ENCODE data around the gene MC1R. TPM values are rescaled to one million over a fixed set of nuclear protein-coding genes. Genes with fewer than 3 reads are reported as not detected.
"Not testable (repeated sequence)": the region's sequence is repeated elsewhere in the genome, so short reads cannot be mapped to it uniquely, and the experiment has no call there.

The MC1R gene
- total RNA-seq, 1 donor from 2014 or later: 4.0 TPM

GRCh38 chr16:89952049-89952448 is 33.4 kb downstream of the MC1R start:
- DNase-seq (ENCODE audit: low spot score): no peak
- intact Hi-C loops (cut with DNase I): no loop called here

- intact Hi-C loops (cut with DNase I): no loop called here
- no peak for DNase-seq (ENCODE audit: low spot score)
Observed at GRCh38 chr16:89952551-89952950, 33.9 kb downstream of the MC1R start.

- no peak for DNase-seq (ENCODE audit: low spot score)
- intact Hi-C loops (cut with DNase I): no loop called here
Observed at GRCh38 chr16:89953671-89954406, 35.2 kb downstream of the MC1R start.

GRCh38 chr16:89954462-89954861 is 35.8 kb downstream of the MC1R start:
- no peak for DNase-seq (ENCODE audit: low spot score)
- intact Hi-C loops (cut with DNase I): no loop called here

- DNase-seq (ENCODE audit: low spot score): no peak
- intact Hi-C loops (cut with DNase I): no loop called here
Observed at GRCh38 chr16:89955001-89955685, 36.5 kb downstream of the MC1R start.

- no peak for DNase-seq (ENCODE audit: low spot score)
Observed at GRCh38 chr16:89956505-89957215, 38.0 kb downstream of the MC1R start.

GRCh38 chr16:89957216-89957785 is 38.6 kb downstream of the MC1R start:
- intact Hi-C loops (cut with DNase I): no loop called here
- DNase-seq (ENCODE audit: low spot score): no peak

More at GRCh38 chr16:89956505-89957215, 38.0 kb downstream of the MC1R start:
- intact Hi-C loops (cut with DNase I): no loop called here

GRCh38 chr16:89958068-89958467 is 39.4 kb downstream of the MC1R start:
- no peak for DNase-seq (ENCODE audit: low spot score)
- intact Hi-C loops (cut with DNase I): no loop called here

- intact Hi-C loops (cut with DNase I): no loop called here
- no peak for DNase-seq (ENCODE audit: low spot score)
Observed at GRCh38 chr16:89958596-89958995, 39.9 kb downstream of the MC1R start.

- intact Hi-C loops (cut with DNase I): no loop called here
- DNase-seq (ENCODE audit: low spot score): no peak
Observed at GRCh38 chr16:89960966-89961365, 42.3 kb downstream of the MC1R start.

- DNase-seq (ENCODE audit: low spot score): no peak
- intact Hi-C loops (cut with DNase I): no loop called here
Observed at GRCh38 chr16:89961920-89962319, 43.3 kb downstream of the MC1R start.

GRCh38 chr16:89962754-89963498 is 44.3 kb downstream of the MC1R start:
- no peak for DNase-seq (ENCODE audit: low spot score)
- intact Hi-C loops (cut with DNase I): no loop called here

GRCh38 chr16:89964201-89964600 is 45.5 kb downstream of the MC1R start:
- no peak for DNase-seq (ENCODE audit: low spot score)
- intact Hi-C loops (cut with DNase I): no loop called here

GRCh38 chr16:89965447-89966225 is 47.0 kb downstream of the MC1R start:
- intact Hi-C loops (cut with DNase I): no loop called here
- DNase-seq (ENCODE audit: low spot score): no peak

- DNase-seq (ENCODE audit: low spot score): no peak
- intact Hi-C loops (cut with DNase I): no loop called here
Observed at GRCh38 chr16:89966756-89967155, 48.1 kb downstream of the MC1R start.

GRCh38 chr16:89967436-89967835 is 48.8 kb downstream of the MC1R start:
- DNase-seq (ENCODE audit: low spot score); intact Hi-C loops (cut with DNase I): not testable (repeated sequence)

- DNase-seq (ENCODE audit: low spot score); intact Hi-C loops (cut with DNase I): not testable (repeated sequence)
Observed at GRCh38 chr16:89968074-89968473, 49.4 kb downstream of the MC1R start.

- intact Hi-C loops (cut with DNase I): loop anchor here (5.0 kb wide), 1 partner anchor 48 kb away; the partner anchor contains the start of gene TUBB3
- no peak for DNase-seq (ENCODE audit: low spot score)
Observed at GRCh38 chr16:89969741-89970410, 51.2 kb downstream of the MC1R start.
